NCI-H146 treated with DMSO at 0.1 percent for 48 hours (cell line): ENCODE results near the gene PLD4.

Source experiments
- DNase-seq: peaks from one replicate; lab custom pipeline; 2025; ENCODE audit not compliant: unreplicated experiment; lab: John Stamatoyannopoulos, UW

PLD4 gene

DNA sequence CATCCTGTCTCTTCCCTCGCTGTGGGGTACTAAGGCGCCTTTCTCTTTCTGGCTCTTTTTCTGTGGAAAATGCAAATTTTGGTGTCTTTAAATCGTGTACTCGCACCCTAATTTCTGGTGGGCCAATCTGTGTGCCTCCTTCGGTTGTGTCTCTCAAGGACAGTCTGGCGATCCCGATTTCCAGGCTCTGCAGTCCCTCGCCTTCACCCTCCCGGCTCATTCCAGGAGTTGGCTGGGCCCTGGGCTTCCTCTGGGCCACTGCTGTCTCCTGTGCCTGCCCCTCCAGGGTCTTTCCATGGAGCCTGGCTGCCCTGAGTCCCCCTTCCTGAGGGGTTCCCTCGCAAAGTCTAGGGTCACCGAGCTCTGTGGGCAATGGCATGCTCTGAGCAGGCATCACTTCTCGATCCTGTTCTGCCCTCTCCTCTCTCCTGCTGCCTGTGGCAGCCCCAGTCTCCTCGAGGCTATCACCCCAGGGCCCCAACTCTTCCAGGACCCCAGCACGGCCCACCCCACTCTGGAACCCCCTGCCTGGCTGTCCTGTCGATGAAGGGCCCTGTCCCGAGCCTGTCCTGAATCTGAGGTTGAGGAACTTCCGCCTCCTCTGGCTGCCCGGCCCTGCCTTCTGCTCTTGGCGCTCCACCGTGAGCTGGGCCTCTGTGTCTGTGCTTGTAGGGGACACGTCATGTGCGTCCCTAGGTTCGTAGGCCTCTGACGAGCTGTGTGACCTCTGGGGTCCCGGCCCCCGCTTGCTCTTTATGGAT, 29.4 kb downstream of the PLD4 start:
- no peak for DNase-seq

DNA sequence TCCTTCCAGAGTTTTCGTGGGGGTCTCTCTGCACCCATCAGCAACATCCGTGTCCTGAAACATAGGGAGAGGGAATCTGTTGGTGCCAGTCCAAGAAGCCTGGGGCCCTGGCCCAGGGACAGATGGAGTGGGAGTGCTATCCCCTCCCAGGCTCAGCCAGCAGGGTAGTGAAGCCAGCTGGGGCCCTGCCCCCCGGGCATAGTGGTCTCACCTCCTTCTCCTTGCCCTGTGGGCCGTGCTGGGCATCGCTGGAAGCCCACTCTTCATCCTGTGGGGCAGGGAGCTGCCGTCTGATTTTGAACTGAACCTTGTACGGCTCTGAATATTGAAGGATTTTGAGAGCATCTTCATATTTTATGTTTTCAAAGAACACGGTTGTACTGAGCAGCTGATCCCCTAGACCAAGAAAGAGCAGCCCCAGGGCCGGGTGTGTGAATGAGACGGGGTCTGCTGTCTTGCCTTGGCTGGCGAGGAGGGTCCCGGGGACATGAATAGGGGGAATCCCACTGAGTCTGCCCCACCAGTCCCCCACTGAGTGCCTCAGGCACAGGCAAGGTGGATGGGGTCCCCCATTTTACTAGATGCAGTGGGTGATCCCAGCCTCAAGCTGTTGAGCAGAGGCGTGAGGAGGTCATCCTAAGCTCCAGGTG, 30.2 kb downstream of the PLD4 start:
- DNase-seq: no peak

GRCh38 chr14:104955396-104955770, 30.7 kb downstream of the PLD4 start:
- no peak for DNase-seq

DNA sequence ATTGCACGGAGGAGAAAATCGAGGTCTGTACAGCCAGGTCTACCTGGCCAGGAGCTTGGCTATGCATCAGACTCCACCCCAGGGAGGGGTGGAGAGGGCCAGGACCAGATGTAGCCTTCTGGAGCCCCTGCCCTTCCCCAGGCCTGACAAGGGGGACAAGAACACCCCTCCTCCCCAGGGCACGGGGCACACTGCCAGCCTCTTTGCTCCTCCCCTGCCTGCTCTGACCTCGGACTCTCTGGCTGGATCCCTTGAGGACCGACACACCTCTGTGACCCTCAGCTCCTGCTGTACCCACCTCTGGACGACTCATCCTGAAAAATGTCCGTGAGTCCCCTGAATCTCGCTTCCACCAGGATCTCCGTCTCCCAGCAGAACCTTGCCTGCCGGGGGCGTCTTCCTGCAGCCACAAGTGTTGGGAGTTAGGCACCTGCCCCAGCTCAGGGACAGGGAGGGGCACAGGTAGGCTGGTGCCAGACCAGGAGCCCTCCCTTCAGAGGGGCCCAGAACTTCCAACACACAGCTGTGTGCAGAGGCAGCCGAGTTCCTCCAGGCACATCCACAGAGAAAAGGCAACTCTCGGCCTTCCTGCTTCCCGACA, 31.7 kb downstream of the PLD4 start:
- no peak for DNase-seq

DNA sequence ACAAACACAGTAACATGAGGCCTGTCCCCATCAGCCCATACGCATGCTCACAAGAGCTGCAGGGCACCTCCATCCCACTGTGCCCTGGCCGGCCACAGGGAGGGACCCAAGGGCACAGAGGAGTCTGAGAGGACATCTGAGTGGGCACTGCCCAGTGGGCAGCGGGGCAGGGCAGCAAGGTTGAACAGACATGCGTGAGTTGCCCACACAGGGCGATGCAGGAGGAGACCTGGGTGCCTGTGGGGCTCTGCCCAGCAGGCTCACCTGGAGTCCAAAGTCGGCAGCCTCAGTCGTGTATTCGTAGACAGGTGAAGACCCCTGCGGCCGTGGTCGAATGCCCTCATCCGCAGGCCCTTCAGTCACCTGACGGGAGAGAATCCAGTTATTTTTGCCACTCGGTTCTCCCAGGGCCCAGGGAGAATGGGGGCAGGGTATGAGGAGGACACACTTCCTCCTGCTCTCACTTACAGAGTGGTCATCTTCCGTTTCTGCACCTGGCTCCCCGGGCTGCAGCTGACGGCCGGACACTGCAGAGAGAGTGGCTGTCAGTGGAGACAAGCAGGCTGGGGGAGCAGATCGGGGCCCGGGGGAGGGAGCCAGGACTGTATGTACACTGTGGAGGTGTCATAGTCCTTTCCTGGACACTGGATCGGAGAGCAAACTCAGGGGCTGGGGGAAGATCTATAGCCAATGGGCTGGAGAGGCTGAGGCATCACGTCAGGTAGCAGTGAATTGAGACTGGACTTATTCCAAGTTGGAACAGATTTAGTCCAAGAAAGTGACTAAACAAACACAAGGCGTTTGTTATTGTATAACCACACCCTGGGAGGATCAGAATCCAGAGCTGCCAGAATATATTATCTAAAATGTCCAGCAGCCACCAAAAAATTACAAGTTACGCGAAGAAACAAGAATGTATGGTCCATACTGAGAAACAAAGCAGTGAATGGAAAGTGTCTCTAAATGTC, 32.8 kb downstream of the PLD4 start:
- no peak for DNase-seq

DNA sequence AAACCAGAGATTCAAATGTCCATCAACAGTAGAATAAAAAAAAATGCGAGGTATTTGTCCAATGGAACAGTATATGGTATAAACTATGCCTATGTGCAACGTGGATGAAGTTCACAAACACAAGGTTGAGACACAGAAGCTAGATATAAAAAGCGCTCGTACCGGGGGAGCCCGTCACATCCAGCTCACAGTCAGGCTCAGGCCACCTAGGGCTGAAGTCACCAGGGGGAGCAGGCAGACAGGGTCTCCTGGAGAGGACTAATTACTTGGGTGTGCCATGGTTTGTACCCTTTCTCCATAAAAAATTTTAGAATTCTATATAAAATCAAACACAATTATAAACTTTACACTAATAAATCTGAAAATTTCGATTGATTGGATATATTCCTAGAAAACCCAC, 39.9 kb downstream of the PLD4 start:
- no peak for DNase-seq

DNA sequence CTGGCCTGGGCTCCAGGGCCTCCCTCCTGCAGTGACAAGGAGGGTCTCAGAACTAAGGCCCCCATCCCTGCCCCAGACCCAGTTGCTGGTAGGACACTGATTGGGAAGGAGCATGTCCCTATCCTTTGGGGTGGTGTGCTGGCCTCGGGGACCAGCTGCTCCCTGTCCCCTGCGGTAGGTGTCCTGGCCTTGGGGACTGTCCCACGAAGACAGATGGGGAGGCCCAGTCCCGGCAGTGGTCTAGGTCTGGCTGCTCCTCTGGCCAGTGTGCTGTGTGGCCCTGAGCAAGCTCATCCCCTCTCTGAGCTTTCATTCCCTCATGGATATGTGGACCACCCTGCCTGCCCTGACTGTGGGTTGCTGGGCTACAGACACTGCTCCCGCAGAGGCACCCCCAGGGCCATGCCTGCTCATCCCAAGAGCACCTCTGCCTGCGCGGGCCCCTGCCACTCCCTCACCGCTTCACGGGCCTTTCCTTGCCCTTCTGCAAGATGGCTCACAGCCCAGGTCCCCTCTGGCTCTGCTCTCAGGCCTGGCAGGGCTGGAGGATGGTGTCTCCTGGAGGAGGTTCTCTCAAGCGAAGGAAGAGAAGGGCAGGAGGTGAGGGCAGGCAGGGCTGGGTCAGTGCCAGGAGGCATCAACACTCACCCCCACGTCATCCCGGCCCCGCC, 41.0 kb downstream of the PLD4 start:
- no peak for DNase-seq

- no peak for DNase-seq
Observed at GRCh38 chr14:104966261-104966865, 41.7 kb downstream of the PLD4 start.

DNA sequence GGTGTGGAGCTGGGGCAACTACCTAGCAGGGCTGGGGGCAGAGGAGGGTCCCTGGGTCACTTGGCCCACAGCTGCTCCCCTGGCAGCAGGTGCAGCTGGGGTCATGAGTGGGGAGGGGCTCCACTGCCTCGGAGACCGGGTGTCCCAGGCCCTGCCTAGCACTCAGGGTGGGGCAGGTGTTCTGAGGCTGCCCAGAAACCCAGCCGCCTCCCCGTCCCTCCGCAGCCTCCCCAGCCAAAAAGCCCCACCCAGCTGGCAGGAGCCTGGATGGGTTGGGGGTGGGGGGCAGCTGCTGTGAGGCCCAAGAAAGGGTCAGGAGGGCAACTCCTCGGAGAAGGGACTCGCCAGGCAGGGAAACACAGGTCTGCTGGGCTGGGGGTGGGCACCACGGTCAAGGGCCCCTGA, 42.3 kb downstream of the PLD4 start:
- DNase-seq: no peak

GRCh38 chr14:104967386-104968152, 42.9 kb downstream of the PLD4 start:
- DNase-seq: no peak

- no peak for DNase-seq
Observed at GRCh38 chr14:104968153-104968527, 43.5 kb downstream of the PLD4 start.

DNA sequence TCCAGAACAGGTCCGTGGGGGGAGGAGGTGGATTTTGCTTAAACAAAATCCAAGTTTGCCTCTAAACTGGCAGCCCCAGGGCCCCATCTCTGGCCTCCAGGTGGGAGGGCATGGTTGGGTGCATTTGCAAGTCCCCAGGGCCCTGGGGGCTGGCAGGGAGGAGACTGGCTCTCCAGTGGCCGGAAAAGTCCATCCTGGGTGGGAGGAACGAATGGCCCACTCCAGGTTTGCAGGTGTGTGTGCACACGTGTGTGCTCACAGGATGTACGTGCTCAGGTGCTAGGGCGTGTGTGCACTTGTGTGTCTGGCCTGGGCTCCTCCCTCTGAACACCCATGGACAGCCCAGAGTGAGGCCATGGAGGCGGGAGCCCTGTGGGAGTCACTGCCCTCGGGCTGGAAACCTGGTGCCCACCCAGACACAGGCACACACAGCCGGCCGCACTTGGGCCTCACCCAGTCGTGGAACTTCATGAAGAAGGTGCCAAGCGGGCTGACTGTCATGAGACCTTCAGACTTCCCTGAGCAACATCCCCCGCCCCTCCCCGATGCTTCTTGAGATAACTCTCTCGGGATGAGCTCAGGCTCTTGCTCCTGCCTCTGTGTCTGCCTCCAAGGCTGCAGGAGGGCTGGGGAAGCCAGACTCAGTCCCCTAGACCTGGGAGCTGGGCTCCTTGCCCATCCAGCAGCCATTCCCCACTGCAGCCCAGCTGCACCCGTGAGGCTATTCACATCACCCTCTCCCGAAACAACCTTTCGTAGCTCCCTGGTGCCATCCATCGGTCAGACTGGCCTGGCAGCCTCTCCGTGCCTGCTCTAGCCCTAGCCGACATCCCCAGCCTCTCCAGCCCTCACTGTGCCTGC, 44.1 kb downstream of the PLD4 start:
- DNase-seq: no peak

DNA sequence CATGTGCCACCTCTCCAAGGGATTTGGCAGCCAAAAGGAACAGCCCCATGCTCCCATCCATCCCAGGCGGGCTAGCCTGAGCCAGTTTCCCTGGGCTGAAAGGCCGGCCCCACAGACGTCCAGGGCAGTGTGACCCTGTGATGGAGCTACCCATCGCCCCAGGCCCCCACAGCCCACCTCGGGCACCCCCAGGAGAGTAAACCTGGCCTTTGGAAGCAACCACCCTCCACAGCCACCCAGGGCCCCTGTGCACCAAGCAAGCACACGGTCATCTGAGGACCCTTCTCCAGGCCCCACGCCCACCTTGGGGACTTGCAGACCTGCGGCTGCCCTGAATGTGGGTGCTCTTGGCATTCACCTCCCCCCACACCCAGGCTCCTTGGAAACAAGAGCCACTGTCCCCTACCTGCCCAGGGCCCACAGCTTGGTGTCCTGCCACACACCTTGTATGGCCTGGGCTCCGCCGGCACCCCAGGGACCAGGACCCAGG, 45.1 kb downstream of the PLD4 start:
- no peak for DNase-seq

DNA sequence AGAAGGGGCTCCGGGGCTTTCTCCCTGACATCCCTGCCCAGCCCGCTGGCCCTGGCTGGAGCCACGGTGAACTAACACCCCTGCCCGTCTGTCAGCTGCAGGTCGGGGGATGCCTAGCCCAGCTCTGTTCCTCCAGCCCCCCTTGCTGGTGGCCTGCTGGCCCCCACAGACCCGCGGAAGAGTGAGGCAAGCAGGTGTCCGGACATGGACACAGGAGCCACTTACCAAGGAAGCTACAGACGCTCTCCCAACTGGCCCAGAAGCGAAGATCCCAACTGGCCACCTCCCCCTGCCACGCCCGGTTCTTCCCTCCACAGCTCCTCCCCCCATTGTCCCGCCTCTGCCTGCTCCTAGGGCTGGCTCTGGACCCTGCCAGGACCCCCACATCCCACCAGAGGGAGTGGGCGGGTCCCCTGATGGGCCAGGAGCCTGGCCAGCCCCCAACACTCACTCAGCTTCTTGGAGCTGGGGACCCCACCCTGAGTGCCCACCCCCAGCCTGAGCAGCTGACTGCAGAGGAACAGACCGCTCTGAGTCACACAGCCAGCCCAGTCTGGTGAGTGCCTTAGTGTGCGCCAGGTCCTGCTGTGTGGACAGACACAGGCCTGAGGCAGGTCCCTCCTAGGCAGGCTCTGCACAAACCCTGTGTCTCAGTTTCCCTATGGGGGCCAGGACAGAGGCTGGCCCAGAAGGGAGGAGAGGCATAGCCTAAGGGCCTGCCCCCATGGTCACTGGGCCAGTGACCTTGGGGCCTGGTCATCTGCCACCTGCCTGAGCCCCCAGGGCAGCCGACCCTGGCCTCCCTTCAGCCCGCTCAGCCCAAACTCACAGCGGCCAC, 45.8 kb downstream of the PLD4 start:
- no peak for DNase-seq

- no peak for DNase-seq
Observed at GRCh38 chr14:104971447-104972240, 47.0 kb downstream of the PLD4 start.

GRCh38 chr14:104972301-104973134, 47.8 kb downstream of the PLD4 start:
- DNase-seq: no peak
